ENCODE data around the gene DNAJC18.

GRCh38 chr5:139392324-139392677 is 47.0 kb downstream of the DNAJC18 start:
- TF ChIP-seq CTCF (IDR thresholded peaks at IDR 0.05): no peak
- TF ChIP-seq POLR2A (IDR thresholded peaks at IDR 0.05): no peak
